Stromal cell of bone marrow (primary cell): Measurements from ENCODE around the gene GPR39.

Experiments
- DNase-seq: peaks from one replicate; pipeline ENCODE4 v3.0.0-alpha.2; 2012; ENCODE audit warnings: low read depth

The GPR39 gene

DNA sequence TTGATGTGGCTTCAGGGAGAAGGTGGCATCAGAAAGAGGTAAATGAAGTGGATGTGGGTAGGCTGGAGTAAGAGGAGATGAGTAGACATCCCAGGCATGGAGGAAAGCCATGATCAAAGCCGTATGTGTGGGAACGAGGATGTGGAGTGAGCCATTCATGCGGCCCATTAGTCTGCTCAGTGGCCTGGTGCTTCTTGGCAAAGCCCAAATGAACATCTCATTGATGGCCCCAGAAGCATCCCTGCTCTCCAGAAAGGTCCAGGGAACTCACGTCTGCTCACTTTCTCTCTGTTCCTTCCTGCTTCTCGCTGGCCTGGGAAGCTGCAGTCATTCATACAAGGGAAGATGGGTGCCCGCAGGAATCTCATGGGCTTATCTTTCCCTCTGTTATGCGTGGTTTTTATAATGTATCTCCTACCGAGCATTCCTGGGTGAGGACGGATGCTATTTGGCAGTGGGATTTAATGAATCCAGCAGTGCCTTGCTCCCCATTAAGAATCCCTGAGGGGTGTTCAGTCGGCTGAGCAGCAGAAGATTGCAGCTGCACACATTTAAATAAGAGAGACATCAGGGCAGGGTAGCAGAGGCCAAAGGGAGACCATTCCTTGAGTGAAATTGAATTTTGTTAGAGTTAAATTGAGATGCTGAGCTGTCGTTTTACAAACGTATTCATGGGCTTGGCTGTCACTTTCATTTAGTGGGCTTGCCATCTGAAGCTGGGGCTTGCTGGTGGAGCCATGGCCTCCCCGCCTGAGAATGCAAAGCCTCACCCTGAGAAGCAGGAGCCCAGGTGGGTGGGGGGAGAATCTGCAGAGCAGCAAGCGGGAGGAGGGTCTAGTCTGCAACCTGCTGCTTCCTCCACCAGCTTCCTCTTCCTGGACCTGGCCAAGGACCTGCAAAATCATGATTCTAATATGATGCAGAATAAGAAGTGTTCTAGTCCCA is 188.9 kb downstream of the GPR39 start:
- no peak for DNase-seq

DNA sequence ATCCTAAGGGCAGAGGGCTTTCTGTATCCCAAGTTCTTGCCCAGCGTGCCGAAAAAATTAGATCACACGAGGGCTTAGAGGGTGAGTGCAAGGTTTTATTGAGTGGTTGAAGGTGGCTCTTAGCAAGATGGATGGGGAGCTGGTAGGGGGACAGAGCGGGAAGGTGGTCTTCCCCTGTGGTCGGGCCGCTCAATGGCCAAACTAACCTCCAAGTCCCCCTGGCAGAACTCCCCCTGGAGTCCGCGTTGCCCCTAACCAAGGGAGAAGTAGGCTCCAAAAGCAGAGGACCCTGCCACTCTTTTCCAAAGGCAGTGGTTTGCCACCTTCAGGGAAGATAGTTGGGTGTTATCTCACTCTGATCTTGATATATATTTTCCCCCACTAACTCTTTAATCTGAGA is 190.0 kb downstream of the GPR39 start:
- no peak for DNase-seq

DNA sequence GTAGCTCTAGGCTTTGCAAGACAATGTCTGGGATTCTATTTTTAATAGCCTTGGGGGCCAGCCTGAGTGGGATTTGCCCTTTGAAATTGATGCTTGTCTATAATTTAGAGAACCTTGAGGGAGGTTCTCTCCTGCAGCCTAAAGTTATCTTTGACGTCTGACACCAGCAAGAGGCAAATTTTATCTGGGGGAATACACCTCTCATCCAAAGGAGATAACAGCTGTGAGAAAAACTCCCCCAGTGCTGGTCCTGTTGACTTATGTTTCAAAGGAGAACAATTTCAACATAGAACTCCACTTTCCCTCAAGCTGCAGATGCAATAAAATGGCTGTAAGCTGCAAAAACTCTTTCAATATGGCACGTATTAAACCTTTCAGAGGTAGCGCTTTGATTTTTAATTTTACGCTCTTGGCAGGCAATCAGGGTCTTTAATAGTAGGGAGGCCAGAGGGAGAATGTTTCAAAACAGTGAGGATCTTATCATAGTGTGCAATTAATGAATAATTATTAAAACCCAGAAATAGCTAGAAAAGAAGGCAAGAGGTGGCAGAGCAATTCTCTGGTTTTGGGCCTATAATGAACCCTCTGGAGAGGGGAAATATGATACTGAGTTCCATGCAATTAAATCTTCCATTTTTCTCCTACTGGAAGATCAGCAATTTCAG is 191.0 kb downstream of the GPR39 start:
- DNase-seq, result no peak

DNA sequence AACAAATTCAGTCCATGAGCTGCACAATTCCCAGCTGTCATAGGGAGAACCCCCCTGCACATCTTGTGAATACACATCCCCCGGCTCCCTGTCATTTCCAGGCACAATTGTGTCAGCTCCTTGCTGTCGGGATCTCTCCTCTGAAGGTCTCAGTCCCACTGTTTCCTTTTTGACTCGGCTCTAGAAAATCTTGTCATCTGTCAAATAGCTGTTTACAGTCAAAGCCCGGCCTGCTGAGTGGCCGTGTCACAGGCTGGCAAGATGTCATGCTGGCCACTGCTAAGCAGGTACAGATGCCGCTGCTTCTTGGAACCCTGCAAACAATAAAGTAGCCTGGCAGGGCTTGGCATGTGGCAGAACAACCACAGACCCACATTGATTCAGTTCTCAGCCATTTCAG is 191.7 kb downstream of the GPR39 start:
- DNase-seq, result no peak

DNA sequence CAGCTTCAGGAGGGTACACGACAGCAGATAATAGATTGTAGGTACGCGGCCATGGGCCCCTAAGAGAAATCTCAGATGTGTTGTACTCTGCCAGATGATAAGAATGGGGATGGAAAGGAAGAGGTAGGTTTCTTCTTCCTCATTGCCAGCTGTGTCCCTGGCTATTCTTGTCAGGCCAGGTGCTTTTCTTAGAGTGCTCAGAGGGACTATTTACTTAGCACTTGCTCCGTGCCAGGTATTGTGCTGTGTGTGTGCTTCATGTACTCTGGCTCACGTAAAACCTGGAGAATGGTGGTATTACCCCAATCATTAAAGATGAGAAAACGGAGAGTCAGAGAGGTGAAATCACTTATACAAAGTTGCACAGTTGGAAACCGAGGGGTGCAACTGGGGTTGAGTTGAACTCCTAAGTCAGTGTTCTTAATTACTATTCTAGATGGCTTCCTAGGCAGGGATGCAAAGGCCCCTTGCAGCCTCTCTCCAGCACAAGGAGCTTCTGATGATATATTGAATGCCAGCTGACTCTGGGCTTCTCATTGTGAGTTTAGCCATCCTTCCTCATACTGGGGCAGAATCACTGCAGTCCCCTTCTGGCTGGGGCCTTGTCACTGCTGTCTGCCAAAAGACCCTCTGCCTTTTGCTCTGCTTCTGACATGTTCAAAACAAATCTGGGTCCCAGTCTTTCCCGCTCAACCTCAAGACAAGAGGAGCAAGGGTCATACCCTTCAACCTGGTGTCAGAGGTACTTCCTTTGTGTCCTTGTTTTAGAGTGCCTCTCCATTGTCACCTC is 192.7 kb downstream of the GPR39 start:
- no peak for DNase-seq

DNA sequence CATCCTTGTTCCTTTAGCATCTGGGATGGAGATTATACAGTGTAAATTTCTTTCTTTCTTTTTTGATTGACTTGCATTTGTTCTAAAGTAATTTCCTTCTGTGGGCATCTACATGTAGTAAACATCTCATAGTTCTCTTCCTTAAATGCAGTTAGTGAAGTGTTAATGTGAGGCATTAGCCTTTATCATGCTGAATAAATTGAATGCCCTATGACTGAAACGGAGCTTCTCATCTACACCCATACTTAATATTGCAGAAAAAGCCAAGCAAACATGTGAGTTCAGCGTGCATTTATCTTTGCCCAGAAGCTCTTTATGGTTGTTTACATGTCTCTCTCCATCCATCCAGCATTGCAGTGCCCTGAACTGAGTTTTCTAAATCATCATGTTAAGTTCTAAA is 195.1 kb downstream of the GPR39 start:
- no peak for DNase-seq

DNA sequence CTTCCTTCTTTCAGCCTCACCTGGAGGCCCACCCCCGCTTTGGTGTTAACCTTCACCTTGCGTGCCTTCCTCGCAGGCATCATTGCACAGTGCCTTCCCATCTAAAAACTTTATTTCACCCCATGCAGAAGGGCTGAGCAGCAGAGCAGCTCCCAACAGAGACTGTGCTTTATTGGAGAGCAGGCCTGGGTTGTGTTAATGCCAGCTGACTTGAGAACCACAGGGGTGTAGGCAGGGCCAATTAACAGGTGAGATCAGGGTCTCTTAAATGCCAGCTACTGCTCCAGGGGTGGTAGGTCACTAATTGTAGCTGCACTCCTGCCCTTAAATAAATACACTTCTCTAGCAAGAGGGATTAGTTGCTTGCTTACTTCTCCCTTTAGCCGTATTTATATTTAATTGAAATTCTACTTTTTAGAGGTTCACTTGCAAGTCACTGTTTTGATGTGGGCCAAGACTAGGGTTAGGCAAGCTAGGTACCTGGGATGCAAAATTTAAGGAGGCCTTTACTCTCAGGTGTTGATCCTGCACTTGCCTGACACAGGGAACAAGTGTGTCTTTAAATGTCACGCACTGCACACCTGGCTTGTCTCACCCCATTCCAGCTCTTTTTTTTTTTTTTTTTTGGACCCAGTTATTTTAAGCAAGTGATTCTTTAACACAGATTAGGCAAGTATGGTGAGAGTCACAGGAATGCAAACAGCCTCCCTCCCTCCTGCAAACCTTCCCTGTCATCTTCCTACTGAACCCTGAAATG is 198.9 kb downstream of the GPR39 start:
- no peak for DNase-seq

DNA sequence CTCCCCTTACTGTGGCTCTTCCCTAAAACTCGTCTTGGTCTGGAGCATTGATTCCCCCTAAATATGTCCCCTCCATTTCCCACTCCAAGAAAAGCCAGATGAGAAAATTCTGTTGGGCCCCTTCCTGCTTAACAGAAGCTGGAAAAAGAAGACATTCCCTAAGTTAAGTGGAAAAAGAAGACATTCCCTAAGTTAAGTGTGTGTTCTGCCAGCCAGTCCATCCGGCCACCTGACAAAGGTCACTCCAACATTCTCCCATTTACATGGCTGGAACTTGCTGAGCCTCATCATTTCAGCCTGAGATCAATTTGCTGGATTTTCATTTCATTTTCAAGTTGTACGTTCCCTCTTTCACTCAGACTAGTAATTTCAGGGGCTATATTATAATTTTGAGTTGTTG is 201.4 kb downstream of the GPR39 start:
- no peak for DNase-seq

DNA sequence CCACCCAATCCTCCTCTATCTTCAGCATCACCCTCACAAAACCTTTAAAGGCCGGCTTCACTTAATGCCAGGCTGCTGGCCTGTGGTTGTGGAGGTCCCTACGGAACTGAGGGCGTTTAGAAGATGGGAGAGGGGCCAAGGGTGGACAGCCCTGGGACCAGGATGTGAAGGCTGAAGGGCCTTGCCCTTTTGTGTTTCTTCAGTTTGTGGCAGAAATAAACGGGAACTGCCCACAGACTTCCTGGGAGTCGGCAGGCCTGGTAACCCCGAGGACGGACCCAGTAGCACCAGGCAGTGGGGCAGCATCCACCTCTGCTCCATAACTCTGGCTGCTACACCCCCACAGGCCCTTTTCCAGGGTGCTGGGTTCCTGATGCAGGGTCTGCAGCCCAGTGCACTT is 202.1 kb downstream of the GPR39 start:
- DNase-seq, result no peak

DNA sequence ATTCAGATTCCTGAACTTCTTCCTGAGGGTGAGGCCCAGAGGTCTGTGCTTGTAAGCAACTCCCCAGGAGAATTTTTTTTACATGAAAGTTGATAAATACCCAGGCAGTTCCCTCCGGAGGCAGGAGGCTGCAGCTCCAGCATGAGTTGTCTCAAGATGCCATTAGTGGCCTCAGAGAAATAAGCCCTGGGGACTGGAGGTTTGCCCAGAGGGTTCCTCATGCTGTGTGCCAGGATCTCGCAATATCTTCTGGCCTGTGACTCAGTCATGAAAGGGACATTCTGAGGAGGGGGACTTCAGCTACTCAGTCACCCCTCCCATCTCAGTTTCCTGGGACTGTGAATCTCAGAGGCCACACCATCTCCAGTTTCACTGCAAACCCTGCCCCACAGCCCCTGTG is 203.5 kb downstream of the GPR39 start:
- DNase-seq, result no peak

DNA sequence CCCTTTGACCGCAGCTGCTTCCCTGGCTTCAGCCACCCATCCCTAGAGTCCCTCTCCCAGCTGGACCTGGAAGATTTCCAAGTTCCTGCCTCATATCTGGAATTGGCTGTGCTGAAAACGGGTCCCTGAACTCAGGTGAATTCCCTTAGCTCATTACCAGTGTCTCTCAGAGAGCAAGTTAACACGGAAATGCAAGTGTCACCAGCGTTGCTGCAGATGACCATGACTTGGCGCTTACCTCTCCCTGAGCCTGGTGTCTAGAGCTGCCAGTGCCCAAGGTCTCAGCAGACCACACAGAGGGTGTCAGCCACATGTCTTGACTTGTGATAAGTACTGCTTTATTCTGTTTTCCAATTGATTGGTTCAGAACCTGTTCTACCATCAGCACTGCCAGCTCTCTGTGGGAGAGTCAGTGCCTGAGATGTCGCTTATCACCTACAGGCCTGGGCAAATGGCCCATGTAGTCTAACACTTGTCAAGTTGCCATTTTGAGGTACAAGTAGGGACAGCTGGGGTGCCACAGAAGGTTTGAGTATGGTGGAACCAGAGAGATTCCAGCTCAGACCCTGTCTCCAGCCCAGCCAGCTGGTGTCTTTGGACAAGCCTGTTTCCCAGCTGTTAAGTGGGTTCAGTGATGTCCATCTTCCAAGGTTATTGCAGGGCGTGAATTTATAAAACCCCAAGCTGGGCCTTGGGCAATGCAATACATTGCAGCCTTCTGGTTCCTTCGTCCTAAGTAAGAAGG is 204.7 kb downstream of the GPR39 start:
- DNase-seq, result no peak

DNA sequence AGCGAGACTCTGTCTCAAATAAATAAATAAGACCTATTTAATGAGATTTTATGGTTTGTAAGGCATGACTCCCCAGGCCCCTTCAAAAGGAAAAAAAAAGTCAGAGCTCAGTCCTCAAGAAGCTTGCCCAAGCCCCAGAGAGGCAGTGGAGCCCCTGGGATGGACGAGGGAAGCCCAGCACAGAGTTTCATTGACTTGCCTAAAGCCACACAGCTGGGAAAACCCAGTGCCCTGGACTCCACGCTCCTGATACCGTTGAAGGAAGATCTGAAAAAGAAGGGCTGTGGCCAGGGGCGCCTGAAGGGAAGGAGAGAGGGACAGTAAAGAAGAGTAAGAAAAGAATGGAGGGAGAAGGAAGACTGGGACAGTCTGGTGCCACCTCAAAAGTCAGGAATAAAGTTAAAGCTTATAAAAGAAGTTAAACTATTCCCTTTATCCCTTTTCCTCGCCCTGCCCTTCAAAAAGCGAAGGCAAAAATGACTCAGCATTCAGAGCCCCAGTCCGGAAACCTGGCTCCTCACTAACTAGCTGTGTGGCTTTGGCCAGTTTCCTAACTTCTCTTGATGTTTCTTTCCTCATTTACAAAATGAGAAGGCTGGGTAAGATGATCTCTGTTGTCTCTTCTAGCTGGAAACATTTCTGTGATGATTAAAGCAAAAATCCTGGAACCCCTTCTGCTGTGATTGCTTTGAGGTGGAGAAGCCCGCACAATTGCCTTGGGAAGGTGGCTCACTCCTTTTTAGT is 206.7 kb downstream of the GPR39 start:
- peak; percentile 92 for DNase-seq

DNA sequence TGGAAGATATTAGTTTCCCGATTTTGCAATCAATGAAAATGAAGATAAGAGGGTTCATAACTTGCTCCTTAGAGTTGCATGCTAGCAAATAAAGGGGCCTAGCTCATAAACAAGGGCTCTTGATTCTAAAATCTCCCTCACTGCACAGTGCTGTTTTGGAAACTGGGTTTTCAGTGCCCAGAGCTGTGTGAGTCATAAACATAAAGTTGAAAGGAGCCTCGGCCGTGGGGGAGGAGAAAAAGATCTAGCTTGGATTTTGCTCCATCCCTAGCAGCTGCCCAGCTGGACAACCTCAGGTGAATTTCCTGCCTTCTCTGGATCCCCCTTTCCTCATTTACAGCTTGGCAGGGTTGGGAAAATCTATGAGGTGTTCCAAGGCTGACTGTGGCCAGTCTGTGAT is 210.9 kb downstream of the GPR39 start:
- DNase-seq, result peak; percentile 23

DNA sequence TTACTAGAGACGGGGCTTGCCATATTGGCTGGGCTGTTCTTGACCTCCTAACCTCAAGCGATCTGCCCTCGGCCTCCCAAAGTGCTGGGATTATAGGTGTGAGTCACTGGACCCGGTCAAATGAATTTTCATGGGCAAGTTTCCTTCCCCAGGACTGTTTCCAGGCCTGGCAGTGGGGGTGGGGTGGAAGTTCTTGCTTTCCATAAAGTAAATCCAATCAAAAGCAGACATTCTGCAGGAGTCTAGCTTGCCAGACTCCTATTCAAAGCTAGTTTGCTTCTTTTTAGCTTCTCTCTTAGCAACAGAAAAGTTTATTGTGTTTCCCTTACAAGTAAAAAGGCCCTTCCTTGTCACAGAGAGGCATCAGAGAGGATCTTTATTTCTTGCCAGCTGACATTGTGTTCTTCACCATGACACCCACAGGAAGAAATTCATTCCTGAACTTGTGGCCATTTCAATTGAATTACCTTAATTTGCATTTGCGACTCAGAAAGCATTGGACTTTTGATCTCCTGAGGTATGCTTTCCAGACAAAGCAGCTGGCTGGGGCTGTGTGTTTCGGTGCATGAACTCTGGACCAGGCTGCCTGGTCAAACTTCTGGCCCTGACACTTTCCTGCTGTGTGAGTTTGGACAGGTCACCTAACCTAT is 215.5 kb downstream of the GPR39 start:
- peak; percentile 70 for DNase-seq

DNA sequence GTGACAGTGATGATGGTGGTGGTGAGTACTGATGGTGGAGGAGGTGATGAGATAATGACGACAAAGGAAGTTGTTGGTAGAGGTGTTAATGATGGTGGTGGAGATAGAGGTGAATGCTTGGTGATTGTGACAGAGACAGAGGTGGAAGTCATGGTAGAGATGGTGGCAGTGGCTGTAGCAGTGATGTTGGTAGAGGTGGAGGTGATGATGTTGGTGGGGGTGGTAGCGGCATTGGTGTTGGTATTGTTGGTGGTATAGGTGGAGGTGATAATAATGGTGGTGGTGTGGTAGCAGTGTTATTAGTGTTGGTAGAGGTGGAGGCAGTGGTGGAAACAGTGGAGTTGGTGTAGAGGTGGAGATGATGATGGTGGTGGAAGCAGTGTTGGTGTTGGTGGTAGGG is 217.0 kb downstream of the GPR39 start:
- DNase-seq, result no peak

DNA sequence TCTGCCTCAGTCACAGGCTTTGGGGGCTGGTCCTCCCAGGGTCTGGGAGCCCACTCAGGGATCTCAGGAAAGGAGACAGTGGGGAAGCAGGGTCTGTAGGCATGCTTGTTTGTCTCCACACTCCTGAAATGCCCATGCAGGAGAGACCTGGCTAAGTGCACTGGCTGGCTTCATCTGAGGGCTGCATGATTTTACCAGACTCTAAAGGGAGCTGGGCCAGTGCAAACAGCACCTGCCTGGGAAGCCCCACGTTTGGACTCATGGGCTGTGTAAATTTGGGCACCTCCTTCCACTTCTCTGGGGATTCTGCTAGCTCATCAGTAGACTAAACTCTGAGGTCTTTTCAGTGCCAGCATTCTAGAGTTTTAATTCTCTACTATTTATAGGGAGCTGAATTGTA is 219.7 kb downstream of the GPR39 start:
- no peak for DNase-seq

DNA sequence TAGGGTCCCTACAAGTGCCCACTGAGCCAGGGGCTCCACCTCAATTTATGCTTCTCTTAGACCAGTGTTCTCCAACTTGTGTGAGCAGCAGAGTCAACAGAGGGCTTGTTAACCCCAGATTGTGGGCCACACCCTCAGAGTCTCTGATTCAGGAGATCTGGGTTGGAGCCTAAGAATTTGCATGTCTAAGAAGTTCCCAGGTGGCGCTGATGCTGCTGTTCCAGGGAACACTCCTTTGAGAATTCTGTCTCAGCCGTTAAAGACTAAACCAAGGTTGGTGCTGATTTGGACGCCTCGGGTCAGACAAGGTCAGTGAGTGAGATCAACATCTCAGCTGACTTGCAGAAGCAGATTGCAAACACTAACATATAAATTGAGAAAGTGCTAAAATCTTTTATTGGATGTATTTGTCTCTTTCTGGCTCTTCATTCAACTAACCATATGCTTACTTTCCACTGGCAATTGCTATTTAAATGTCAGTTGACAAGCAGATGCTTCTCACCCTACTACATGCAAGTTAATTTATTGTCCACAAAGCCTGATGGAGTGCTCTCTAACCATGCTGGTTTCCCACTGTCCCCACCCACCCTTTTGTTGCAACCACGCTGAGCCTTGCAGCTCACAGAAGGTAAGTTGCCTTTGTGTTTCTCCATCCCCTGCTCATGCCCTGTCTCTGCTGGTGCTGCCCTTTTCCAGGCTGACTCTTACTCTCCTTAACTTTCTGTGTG is 221.9 kb downstream of the GPR39 start:
- DNase-seq, result no peak

DNA sequence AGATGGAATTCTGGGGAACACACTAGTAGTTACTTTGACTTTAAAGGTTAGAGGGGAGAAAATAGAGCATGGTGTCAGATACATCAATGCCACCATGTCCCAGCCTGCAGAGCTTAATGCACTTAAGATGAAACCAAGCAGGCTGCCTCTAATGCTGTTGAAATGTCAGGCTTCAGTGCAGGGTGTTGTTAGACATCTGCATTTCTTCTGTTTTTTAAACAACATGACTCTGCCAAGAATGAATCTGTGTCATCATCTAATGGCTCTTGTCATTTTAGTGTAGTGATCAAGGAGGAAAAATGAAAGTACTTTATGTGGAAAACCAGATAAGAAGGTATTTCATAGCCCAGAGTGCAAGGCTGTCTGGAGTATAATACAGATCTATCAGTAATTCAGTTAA is 223.5 kb downstream of the GPR39 start:
- no peak for DNase-seq

DNA sequence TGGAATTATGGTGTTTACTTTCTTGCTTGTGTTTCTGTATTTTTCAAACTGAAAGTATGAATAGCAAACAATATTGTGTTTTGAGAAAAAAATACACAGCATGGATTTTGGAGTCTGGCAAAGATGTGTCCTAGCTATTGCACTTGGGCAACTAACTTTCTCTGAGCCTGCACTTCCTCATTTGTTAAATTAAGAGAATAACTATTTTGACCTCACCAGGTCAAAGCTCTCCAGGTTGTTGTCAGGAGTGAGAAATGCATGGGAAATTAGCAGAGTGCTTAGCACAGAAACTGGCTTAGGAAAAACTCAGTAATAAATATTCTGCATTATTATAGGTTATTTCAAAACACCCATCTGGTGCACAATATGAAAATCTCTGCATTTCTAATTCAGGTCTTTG is 225.2 kb downstream of the GPR39 start:
- no peak for DNase-seq
